ENCODE measurements around the gene HLA-DRB5.
"Not testable (repeated sequence)": the region's sequence is repeated elsewhere in the genome, so short reads cannot be mapped to it uniquely, and the experiment has no call there.

Gene HLA-DRB5

GRCh38 chr6:32491700-32492099 is 38.4 kb downstream of the HLA-DRB5 start:
- no peak overlapping the region for H3K27ac ChIP-seq
- no peak for TF ChIP-seq CTCF (conservative IDR thresholded peaks at IDR 0.05)
- no peak for TF ChIP-seq ZFX (IDR thresholded peaks at IDR 0.05)

GRCh38 chr6:32488083-32488482 is 42.0 kb downstream of the HLA-DRB5 start:
- TF ChIP-seq CTCF (conservative IDR thresholded peaks at IDR 0.05): no peak
- no peak for TF ChIP-seq ZFX (IDR thresholded peaks at IDR 0.05)
- H3K27ac ChIP-seq: no peak overlapping the region

GRCh38 chr6:32484614-32484998 is 45.5 kb downstream of the HLA-DRB5 start:
- TF ChIP-seq CTCF (conservative IDR thresholded peaks at IDR 0.05): no peak
- TF ChIP-seq ZFX (IDR thresholded peaks at IDR 0.05): no peak
- H3K27ac ChIP-seq: no peak overlapping the region

- TF ChIP-seq ZFX (IDR thresholded peaks at IDR 0.05) (no peak), CTCF (conservative IDR thresholded peaks at IDR 0.05) (no peak)
- H3K27ac ChIP-seq: no peak overlapping the region
Observed at GRCh38 chr6:32483968-32484613, 46.0 kb downstream of the HLA-DRB5 start.

GRCh38 chr6:32475392-32476206 is 54.5 kb downstream of the HLA-DRB5 start:
- no peak overlapping the region for H3K27ac ChIP-seq
- TF ChIP-seq ZFX (IDR thresholded peaks at IDR 0.05) (no peak), CTCF (conservative IDR thresholded peaks at IDR 0.05) (no peak)

GRCh38 chr6:32473376-32474348 is 56.4 kb downstream of the HLA-DRB5 start:
- not testable (repeated sequence) for H3K27ac ChIP-seq

GRCh38 chr6:32472781-32473375 is 57.2 kb downstream of the HLA-DRB5 start:
- TF ChIP-seq CTCF (conservative IDR thresholded peaks at IDR 0.05) (no peak), ZFX (IDR thresholded peaks at IDR 0.05) (no peak)
- H3K27ac ChIP-seq: no peak overlapping the region

GRCh38 chr6:32467743-32468503 is 62.2 kb downstream of the HLA-DRB5 start:
- not testable (repeated sequence) for H3K27ac ChIP-seq
